CD4-positive, alpha-beta T cell treated with Interleukin-4 for 4 hours (primary cell): ENCODE measurements around the gene GNAO1.

Source experiments
- DNase-seq: peaks from one replicate; pipeline ENCODE4 v3.0.0-alpha.2; 2020

Gene GNAO1

GRCh38 chr16:56337858-56338325, 146.6 kb downstream of the GNAO1 start:
- DNase-seq: no peak

GRCh38 chr16:56338566-56339318, 147.5 kb downstream of the GNAO1 start:
- DNase-seq: no peak

- no peak for DNase-seq
These were observed 148.3 kb downstream of the GNAO1 start for GRCh38 chr16:56339431-56340195.

- no peak for DNase-seq
These were observed 149.1 kb downstream of the GNAO1 start for GRCh38 chr16:56340416-56340815.

GRCh38 chr16:56340864-56341365, 149.6 kb downstream of the GNAO1 start:
- DNase-seq: no peak

GRCh38 chr16:56341656-56342399, 150.5 kb downstream of the GNAO1 start:
- DNase-seq: no peak

- no peak for DNase-seq
These were observed 152.6 kb downstream of the GNAO1 start for GRCh38 chr16:56343661-56344517.

- no peak for DNase-seq
These were observed 153.5 kb downstream of the GNAO1 start for GRCh38 chr16:56344518-56345405.

- no peak for DNase-seq
These were observed 154.2 kb downstream of the GNAO1 start for GRCh38 chr16:56345406-56346050.

- DNase-seq: no peak
These were observed 155.0 kb downstream of the GNAO1 start for GRCh38 chr16:56346131-56346890.

- DNase-seq: no peak
These were observed 155.9 kb downstream of the GNAO1 start for GRCh38 chr16:56347166-56347565.

GRCh38 chr16:56347670-56348069, 156.4 kb downstream of the GNAO1 start:
- no peak for DNase-seq

GRCh38 chr16:56348168-56349085, 157.1 kb downstream of the GNAO1 start:
- no peak for DNase-seq

GRCh38 chr16:56349086-56349415, 157.8 kb downstream of the GNAO1 start:
- no peak for DNase-seq

GRCh38 chr16:56349711-56350161, 158.4 kb downstream of the GNAO1 start:
- DNase-seq: no peak

GRCh38 chr16:56350491-56351405, 159.5 kb downstream of the GNAO1 start:
- DNase-seq: no peak

GRCh38 chr16:56351481-56351880, 160.2 kb downstream of the GNAO1 start:
- DNase-seq: no peak
